ENCODE results near the gene ARPC3.
"Not testable (repeated sequence)": the region's sequence is repeated elsewhere in the genome, so short reads cannot be mapped to it uniquely, and the experiment has no call there.

The ARPC3 gene

GRCh38 chr12:110449799-110450497 is at the start of gene ARPC3:
TSS of gene ARPC3 (minus strand) at chr12:110450337. CDS start at chr12:110450260, 77 bp downstream.
- no peaks in the 10 kb centered on the region for H3K9me3 ChIP-seq (ENCODE audit: control insufficient read depth, insufficient read depth, low read length)
- peak within 1 kb of the TSS; percentile 66 for H3K9ac ChIP-seq (ENCODE audit: low read depth, low read length)
- H3K36me3 ChIP-seq (ENCODE audit: insufficient read depth, low read length): peaks cover 2% of the 10 kb centered on the region

GRCh38 chr12:110498984-110499706 is 49.0 kb upstream of the ARPC3 start:
- H3K4me1 ChIP-seq (ENCODE audit: insufficient read depth, low read length): no peaks in the 10 kb centered on the region; the same call in 1 of the 2 replicates
- H3K9me3 ChIP-seq (ENCODE audit: control insufficient read depth, insufficient read depth, low read length): peaks cover 3% of the 10 kb centered on the region; the same call in 1 of the 2 replicates
- H3K9ac ChIP-seq (ENCODE audit: low read depth, low read length): no peak overlapping the region
- peaks cover 5% of the 10 kb centered on the region; the same call in 1 of the 2 replicates for H3K36me3 ChIP-seq (ENCODE audit: insufficient read depth, low read length)

More at GRCh38 chr12:110449799-110450497, at the start of gene ARPC3:
- no peaks in the 10 kb centered on the region for H3K4me1 ChIP-seq (ENCODE audit: insufficient read depth, low read length)

- Histone ChIP-seq H3K36me3 (ENCODE audit: insufficient read depth, low read length) (peaks cover 2% of the 10 kb centered on the region; the same call in 1 of the 2 replicates), H3K9ac (ENCODE audit: low read depth, low read length) (no peak overlapping the region), H3K4me1 (ENCODE audit: insufficient read depth, low read length) (no peaks in the 10 kb centered on the region), H3K9me3 (ENCODE audit: control insufficient read depth, insufficient read depth, low read length) (no peaks in the 10 kb centered on the region)
Observed at GRCh38 chr12:110475426-110475825, 25.3 kb upstream of the ARPC3 start.

GRCh38 chr12:110468214-110469048 is 18.3 kb upstream of the ARPC3 start, which contains the start of the genes FAM216A and GPN3:
TSS of gene FAM216A (plus strand) at chr12:110468845. CDS start at chr12:110468876, 31 bp downstream.
TSS of gene GPN3 (minus strand) at chr12:110468257. CDS start at chr12:110468203, 54 bp downstream.
- H3K36me3 ChIP-seq (ENCODE audit: insufficient read depth, low read length): 0 out of 2 replicates have a peak, but pooled peaks cover 2% of the 10 kb centered on the region
- no peaks in the 10 kb centered on the region for H3K4me1 ChIP-seq (ENCODE audit: insufficient read depth, low read length)
- H3K9me3 ChIP-seq (ENCODE audit: control insufficient read depth, insufficient read depth, low read length): no peaks in the 10 kb centered on the region
- H3K9ac ChIP-seq (ENCODE audit: low read depth, low read length): peak within 1 kb of the TSS; percentile 95

- H3K4me1 ChIP-seq (ENCODE audit: insufficient read depth, low read length): no peaks in the 10 kb centered on the region
- H3K9ac ChIP-seq (ENCODE audit: low read depth, low read length): peak overlapping the region; percentile 95
- no peaks in the 10 kb centered on the region for H3K9me3 ChIP-seq (ENCODE audit: control insufficient read depth, insufficient read depth, low read length)
- 0 out of 2 replicates have a peak, but pooled peaks cover 2% of the 10 kb centered on the region for H3K36me3 ChIP-seq (ENCODE audit: insufficient read depth, low read length)
Observed at GRCh38 chr12:110467847-110468213, 17.7 kb upstream of the ARPC3 start.

GRCh38 chr12:110466791-110467190 is 16.7 kb upstream of the ARPC3 start:
- Histone ChIP-seq H3K9me3 (ENCODE audit: control insufficient read depth, insufficient read depth, low read length) (no peaks in the 10 kb centered on the region), H3K9ac (ENCODE audit: low read depth, low read length) (peak overlapping the region; percentile 95), H3K4me1 (ENCODE audit: insufficient read depth, low read length) (no peaks in the 10 kb centered on the region), H3K36me3 (ENCODE audit: insufficient read depth, low read length) (0 out of 2 replicates have a peak, but pooled peaks cover 2% of the 10 kb centered on the region)

- H3K9ac ChIP-seq (ENCODE audit: low read depth, low read length); H3K4me1 ChIP-seq (ENCODE audit: insufficient read depth, low read length); H3K36me3 ChIP-seq (ENCODE audit: insufficient read depth, low read length); H3K9me3 ChIP-seq (ENCODE audit: control insufficient read depth, insufficient read depth, low read length): not testable (repeated sequence)
Observed at GRCh38 chr12:110465765-110466164, 15.6 kb upstream of the ARPC3 start.

GRCh38 chr12:110465024-110465423 is 14.9 kb upstream of the ARPC3 start:
- Histone ChIP-seq H3K9ac (ENCODE audit: low read depth, low read length) (no peak overlapping the region), H3K4me1 (ENCODE audit: insufficient read depth, low read length) (no peaks in the 10 kb centered on the region), H3K9me3 (ENCODE audit: control insufficient read depth, insufficient read depth, low read length) (no peaks in the 10 kb centered on the region), H3K36me3 (ENCODE audit: insufficient read depth, low read length) (0 out of 2 replicates have a peak, but pooled peaks cover 2% of the 10 kb centered on the region)

- not testable (repeated sequence) for H3K9me3 ChIP-seq (ENCODE audit: control insufficient read depth, insufficient read depth, low read length); H3K4me1 ChIP-seq (ENCODE audit: insufficient read depth, low read length); H3K9ac ChIP-seq (ENCODE audit: low read depth, low read length)
- H3K36me3 ChIP-seq (ENCODE audit: insufficient read depth, low read length): peaks cover 16% of the 10 kb centered on the region
Observed at GRCh38 chr12:110461189-110461588, 11.1 kb upstream of the ARPC3 start.

- Histone ChIP-seq H3K36me3 (ENCODE audit: insufficient read depth, low read length) (peaks cover 15% of the 10 kb centered on the region), H3K9ac (ENCODE audit: low read depth, low read length) (no peak overlapping the region), H3K4me1 (ENCODE audit: insufficient read depth, low read length) (no peaks in the 10 kb centered on the region), H3K9me3 (ENCODE audit: control insufficient read depth, insufficient read depth, low read length) (no peaks in the 10 kb centered on the region)
Observed at GRCh38 chr12:110458756-110459155, 8.6 kb upstream of the ARPC3 start.

GRCh38 chr12:110453569-110454296 is 3.6 kb upstream of the ARPC3 start:
- peaks cover 13% of the 10 kb centered on the region for H3K36me3 ChIP-seq (ENCODE audit: insufficient read depth, low read length)
- no peaks in the 10 kb centered on the region for H3K4me1 ChIP-seq (ENCODE audit: insufficient read depth, low read length)
- H3K9me3 ChIP-seq (ENCODE audit: control insufficient read depth, insufficient read depth, low read length): no peaks in the 10 kb centered on the region
- H3K9ac ChIP-seq (ENCODE audit: low read depth, low read length): no peak overlapping the region

- no peaks in the 10 kb centered on the region for H3K9me3 ChIP-seq (ENCODE audit: control insufficient read depth, insufficient read depth, low read length)
- peaks cover 2% of the 10 kb centered on the region; the same call in 1 of the 2 replicates for H3K36me3 ChIP-seq (ENCODE audit: insufficient read depth, low read length)
- no peaks in the 10 kb centered on the region for H3K4me1 ChIP-seq (ENCODE audit: insufficient read depth, low read length)
- H3K9ac ChIP-seq (ENCODE audit: low read depth, low read length): no peak overlapping the region
Observed at GRCh38 chr12:110451263-110451662, 1.1 kb upstream of the ARPC3 start.

GRCh38 chr12:110444455-110444854 is 5.7 kb downstream of the ARPC3 start:
- H3K36me3 ChIP-seq (ENCODE audit: insufficient read depth, low read length): peaks cover 21% of the 10 kb centered on the region
- no peak overlapping the region for H3K9ac ChIP-seq (ENCODE audit: low read depth, low read length)
- H3K9me3 ChIP-seq (ENCODE audit: control insufficient read depth, insufficient read depth, low read length): no peaks in the 10 kb centered on the region
- no peaks in the 10 kb centered on the region for H3K4me1 ChIP-seq (ENCODE audit: insufficient read depth, low read length)

All from ES-I3 (cell line).